GM23338 (cell line): ENCODE measurements around the gene THOP1. TPM values are rescaled to one million over a fixed set of nuclear protein-coding genes. Genes with fewer than 3 reads are reported as not detected.

Experiments
- ATAC-seq: fragments of 200-7000 bp; cut with Tn5 transposase; 3 replicates; pipeline ENCODE4 v1.9.1; 2020
- DNase-seq: peaks from one replicate; pipeline ENCODE4 v3.0.0-alpha.2; 2015; ENCODE audit warnings: low spot score
- H2AFZ ChIP-seq: fragments of 200-600 bp; sonication (generic); 2 replicates; pipeline ENCODE4 v1.8.0; 2016; ENCODE audit warnings: antibody characterized with exemption, mild to moderate bottlenecking, moderate library complexity
- H3F3A ChIP-seq: fragments of 200-600 bp; sonication (generic); replicated peaks from 2 replicates; pipeline ENCODE4 v1.8.0; 2017; ENCODE audit warnings: antibody characterized with exemption, mixed run types, low read depth
- H3K27ac ChIP-seq: fragments of 200-600 bp; sonication (generic); 2 replicates; pipeline ENCODE4 v1.6.1; 2016; ENCODE audit warnings: low read depth
- H3K27me3 ChIP-seq: fragments of 200-600 bp; sonication (generic); 2 replicates; pipeline ENCODE4 v1.8.0; 2016; ENCODE audit warnings: mild to moderate bottlenecking, mixed run types, moderate library complexity; ENCODE audit not compliant: insufficient read depth
- H3K36me3 ChIP-seq: fragments of 200-600 bp; sonication (generic); 2 replicates; pipeline ENCODE4 v1.8.0; 2016; ENCODE audit warnings: mild to moderate bottlenecking; ENCODE audit not compliant: insufficient read depth
- H3K4me1 ChIP-seq: fragments of 200-600 bp; sonication (generic); 2 replicates; pipeline ENCODE4 v1.8.0; 2016; ENCODE audit warnings: mild to moderate bottlenecking, moderate library complexity; ENCODE audit not compliant: insufficient read depth
- H3K4me2 ChIP-seq: fragments of 200-600 bp; sonication (generic); 2 replicates; pipeline ENCODE4 v1.7.1; 2017; ENCODE audit warnings: mixed run types
- H3K4me3 ChIP-seq: fragments of 200-600 bp; sonication (generic); 2 replicates; pipeline ENCODE4 v1.6.1; 2016; ENCODE audit warnings: mixed run types
- H3K79me2 ChIP-seq: fragments of 200-600 bp; sonication (generic); replicated peaks from 2 replicates; pipeline ENCODE4 v1.8.0; 2017; ENCODE audit warnings: mild to moderate bottlenecking; ENCODE audit not compliant: insufficient read depth
- H3K9me2 ChIP-seq: fragments of 200-600 bp; sonication (generic); 2 replicates; pipeline ENCODE4 v1.8.0; 2017; ENCODE audit not compliant: insufficient read depth
- H4K20me1 ChIP-seq: fragments of 200-600 bp; sonication (generic); replicated peaks from 2 replicates; pipeline ENCODE4 v1.8.0; 2017; ENCODE audit warnings: mild to moderate bottlenecking; ENCODE audit not compliant: insufficient read depth
- H3K27ac Mint-ChIP-seq: 2 replicates; pipeline ENCODE4 v1.8.0; 2020; ENCODE audit warnings: inconsistent platforms, mild to moderate bottlenecking, moderate library complexity, mixed read lengths
- H3K27me3 Mint-ChIP-seq: 3 replicates; pipeline ENCODE4 v1.8.0; 2022; ENCODE audit warnings: low read depth, mild to moderate bottlenecking, moderate library complexity, mixed read lengths, inconsistent platforms; ENCODE audit not compliant: insufficient read depth, poor library complexity
- H3K36me3 Mint-ChIP-seq: 3 replicates; pipeline ENCODE4 v1.8.0; 2021; ENCODE audit warnings: low read depth, mild to moderate bottlenecking, inconsistent platforms, moderate library complexity, mixed read lengths
- H3K4me1 Mint-ChIP-seq: 3 replicates; pipeline ENCODE4 v1.8.0; 2020; ENCODE audit warnings: mild to moderate bottlenecking, inconsistent platforms, mixed read lengths
- H3K4me3 Mint-ChIP-seq: 3 replicates; pipeline ENCODE4 v1.8.0; 2021; ENCODE audit warnings: moderate library complexity, mild to moderate bottlenecking, inconsistent platforms, mixed read lengths
- H3K9me3 Mint-ChIP-seq: 3 replicates; pipeline ENCODE4 v1.8.0; 2020; ENCODE audit warnings: moderate library complexity, mild to moderate bottlenecking, inconsistent platforms, mixed read lengths
- CREB1 ChIP-seq: fragments of 250-450 bp; sonication (Bioruptor Pico); IDR thresholded peaks from 2 replicates; pipeline ENCODE4 v1.5.0; 2020; ENCODE audit warnings: low read depth, mild to moderate bottlenecking, moderate library complexity
- EZH2 ChIP-seq: fragments of 200-600 bp; sonication (generic); IDR thresholded peaks from one replicate; pipeline ENCODE4 v1.8.0; 2017; ENCODE audit warnings: antibody characterized with exemption, mild to moderate bottlenecking, low read depth; ENCODE audit not compliant: unreplicated experiment
- EZH2phosphoT487 ChIP-seq: fragments of 200-600 bp; sonication (generic); IDR thresholded peaks from one replicate; pipeline ENCODE4 v1.8.1; 2018; ENCODE audit warnings: antibody characterized with exemption; ENCODE audit not compliant: unreplicated experiment
- POLR2AphosphoS5 ChIP-seq: IDR thresholded peaks from 2 replicates; pipeline ENCODE4 v1.6.1; 2016; ENCODE audit warnings: antibody characterized with exemption, low read depth
- STAT1 ChIP-seq: IDR thresholded peaks from one replicate; pipeline ENCODE4 v1.6.1; 2016; ENCODE audit warnings: antibody characterized with exemption; ENCODE audit not compliant: unreplicated experiment
- polyA plus RNA-seq: library from polyadenylated mRNA; unstranded; fragments of >200 nt; fragmentation: Nextera tagmentation; extraction: Ambion mirVana; gene quantifications from 2 replicates; pipeline ENCODE4 v1.2.1, GENCODE V29; 2016
- total RNA-seq: library from RNA; depleted of rRNA; stranded (reverse); fragments of >200 nt; shearing (Covaris generic); gene quantifications from 2 replicates; pipeline ENCODE4 v1.2.3, GENCODE V29; 2014
- TF ChIP-seq, protein P1 (sequence below): IDR thresholded peaks from one replicate; pipeline ENCODE4 v1.6.1; 2018; ENCODE audit warnings: antibody characterized with exemption; ENCODE audit not compliant: unreplicated experiment
- TF ChIP-seq, protein P2 (sequence below): IDR thresholded peaks from 2 replicates; pipeline ENCODE4 v1.6.1; 2016; ENCODE audit warnings: antibody characterized with exemption
- TF ChIP-seq, protein P3 (sequence below), 2 experiments: fragments of 200-600 bp in 1 of 2; sonication (generic) in 1 of 2; conservative IDR thresholded peaks; 2 replicates each; pipeline versions ENCODE4 v1.5.1 to v1.6.1; 2016 to 2017; ENCODE audit warnings: antibody characterized with exemption in 2 of 2, low read depth in 2 of 2, mild to moderate bottlenecking in 2 of 2, moderate library complexity in 1 of 2

THOP1 gene
- total and polyA plus RNA-seq, 2 experiments from 2014 or later = 110 to 229 TPM

DNA sequence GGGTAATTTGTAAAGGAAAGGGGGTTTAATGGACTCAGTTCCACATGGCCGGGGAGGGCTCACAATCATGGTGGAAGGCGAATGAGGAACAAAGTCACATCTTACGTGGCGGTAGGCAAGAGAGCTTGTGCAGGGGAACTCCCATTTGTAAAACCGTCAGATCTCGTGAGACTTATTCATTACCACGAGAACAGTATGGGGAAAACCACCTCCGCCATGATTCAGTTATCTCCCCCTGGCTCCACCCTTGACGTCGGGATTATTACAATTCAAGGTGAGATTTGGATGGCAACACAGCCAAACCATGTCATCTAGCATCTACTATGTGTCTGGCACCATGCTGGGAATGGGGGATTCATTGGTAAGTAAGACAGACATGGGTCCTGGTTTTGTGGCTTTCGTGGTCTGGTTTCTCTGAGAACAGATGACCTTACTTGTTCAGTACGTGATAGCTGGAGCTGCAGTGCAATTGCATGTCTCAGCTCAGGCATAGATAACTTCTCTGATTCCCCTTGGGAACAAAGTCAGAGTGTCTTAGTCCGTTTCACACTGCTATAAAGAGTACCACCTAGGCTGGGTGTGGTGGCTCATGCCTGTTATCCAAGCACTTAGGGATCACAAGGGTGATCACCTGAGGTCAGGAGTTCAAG is 42.7 kb downstream of the THOP1 start:
- no peaks in the 10 kb centered on the region; the same call in 2 of the 3 replicates for H3K4me1 Mint-ChIP-seq
- peaks cover 3% of the 10 kb centered on the region for H3K27me3 Mint-ChIP-seq
- Histone ChIP-seq H2AFZ (no peak overlapping the region), H3K79me2 (no peaks in the 10 kb centered on the region), H3K4me2 (no peak overlapping the region), H3K27ac (no peak overlapping the region), H3K27me3 (no peaks in the 10 kb centered on the region), H3K4me3 (no peak overlapping the region), H3F3A (no peaks in the 10 kb centered on the region), H4K20me1 (no peaks in the 10 kb centered on the region), H3K9me2 (no peaks in the 10 kb centered on the region), H3K4me1 (no peaks in the 10 kb centered on the region), H3K36me3 (peaks cover 9% of the 10 kb centered on the region)
- ATAC-seq (no peak), DNase-seq (no peak)
- H3K36me3 Mint-ChIP-seq = peaks cover 87% of the 10 kb centered on the region
- H3K9me3 Mint-ChIP-seq = peaks cover 76% of the 10 kb centered on the region
- no peak overlapping the region for H3K27ac Mint-ChIP-seq
- TF ChIP-seq EZH2phosphoT487 (no peak), CREB1 (CRISPR knock-in tag) (no peak), STAT1 (no peak), EZH2 (no peak), POLR2AphosphoS5 (no peak)
- TF ChIP-seq, protein P1, sequence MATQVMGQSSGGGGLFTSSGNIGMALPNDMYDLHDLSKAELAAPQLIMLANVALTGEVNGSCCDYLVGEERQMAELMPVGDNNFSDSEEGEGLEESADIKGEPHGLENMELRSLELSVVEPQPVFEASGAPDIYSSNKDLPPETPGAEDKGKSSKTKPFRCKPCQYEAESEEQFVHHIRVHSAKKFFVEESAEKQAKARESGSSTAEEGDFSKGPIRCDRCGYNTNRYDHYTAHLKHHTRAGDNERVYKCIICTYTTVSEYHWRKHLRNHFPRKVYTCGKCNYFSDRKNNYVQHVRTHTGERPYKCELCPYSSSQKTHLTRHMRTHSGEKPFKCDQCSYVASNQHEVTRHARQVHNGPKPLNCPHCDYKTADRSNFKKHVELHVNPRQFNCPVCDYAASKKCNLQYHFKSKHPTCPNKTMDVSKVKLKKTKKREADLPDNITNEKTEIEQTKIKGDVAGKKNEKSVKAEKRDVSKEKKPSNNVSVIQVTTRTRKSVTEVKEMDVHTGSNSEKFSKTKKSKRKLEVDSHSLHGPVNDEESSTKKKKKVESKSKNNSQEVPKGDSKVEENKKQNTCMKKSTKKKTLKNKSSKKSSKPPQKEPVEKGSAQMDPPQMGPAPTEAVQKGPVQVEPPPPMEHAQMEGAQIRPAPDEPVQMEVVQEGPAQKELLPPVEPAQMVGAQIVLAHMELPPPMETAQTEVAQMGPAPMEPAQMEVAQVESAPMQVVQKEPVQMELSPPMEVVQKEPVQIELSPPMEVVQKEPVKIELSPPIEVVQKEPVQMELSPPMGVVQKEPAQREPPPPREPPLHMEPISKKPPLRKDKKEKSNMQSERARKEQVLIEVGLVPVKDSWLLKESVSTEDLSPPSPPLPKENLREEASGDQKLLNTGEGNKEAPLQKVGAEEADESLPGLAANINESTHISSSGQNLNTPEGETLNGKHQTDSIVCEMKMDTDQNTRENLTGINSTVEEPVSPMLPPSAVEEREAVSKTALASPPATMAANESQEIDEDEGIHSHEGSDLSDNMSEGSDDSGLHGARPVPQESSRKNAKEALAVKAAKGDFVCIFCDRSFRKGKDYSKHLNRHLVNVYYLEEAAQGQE = no peak
- TF ChIP-seq, protein P2, sequence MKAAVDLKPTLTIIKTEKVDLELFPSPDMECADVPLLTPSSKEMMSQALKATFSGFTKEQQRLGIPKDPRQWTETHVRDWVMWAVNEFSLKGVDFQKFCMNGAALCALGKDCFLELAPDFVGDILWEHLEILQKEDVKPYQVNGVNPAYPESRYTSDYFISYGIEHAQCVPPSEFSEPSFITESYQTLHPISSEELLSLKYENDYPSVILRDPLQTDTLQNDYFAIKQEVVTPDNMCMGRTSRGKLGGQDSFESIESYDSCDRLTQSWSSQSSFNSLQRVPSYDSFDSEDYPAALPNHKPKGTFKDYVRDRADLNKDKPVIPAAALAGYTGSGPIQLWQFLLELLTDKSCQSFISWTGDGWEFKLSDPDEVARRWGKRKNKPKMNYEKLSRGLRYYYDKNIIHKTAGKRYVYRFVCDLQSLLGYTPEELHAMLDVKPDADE = no peak
- TF ChIP-seq, protein P3, sequence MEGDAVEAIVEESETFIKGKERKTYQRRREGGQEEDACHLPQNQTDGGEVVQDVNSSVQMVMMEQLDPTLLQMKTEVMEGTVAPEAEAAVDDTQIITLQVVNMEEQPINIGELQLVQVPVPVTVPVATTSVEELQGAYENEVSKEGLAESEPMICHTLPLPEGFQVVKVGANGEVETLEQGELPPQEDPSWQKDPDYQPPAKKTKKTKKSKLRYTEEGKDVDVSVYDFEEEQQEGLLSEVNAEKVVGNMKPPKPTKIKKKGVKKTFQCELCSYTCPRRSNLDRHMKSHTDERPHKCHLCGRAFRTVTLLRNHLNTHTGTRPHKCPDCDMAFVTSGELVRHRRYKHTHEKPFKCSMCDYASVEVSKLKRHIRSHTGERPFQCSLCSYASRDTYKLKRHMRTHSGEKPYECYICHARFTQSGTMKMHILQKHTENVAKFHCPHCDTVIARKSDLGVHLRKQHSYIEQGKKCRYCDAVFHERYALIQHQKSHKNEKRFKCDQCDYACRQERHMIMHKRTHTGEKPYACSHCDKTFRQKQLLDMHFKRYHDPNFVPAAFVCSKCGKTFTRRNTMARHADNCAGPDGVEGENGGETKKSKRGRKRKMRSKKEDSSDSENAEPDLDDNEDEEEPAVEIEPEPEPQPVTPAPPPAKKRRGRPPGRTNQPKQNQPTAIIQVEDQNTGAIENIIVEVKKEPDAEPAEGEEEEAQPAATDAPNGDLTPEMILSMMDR (conservative IDR thresholded peaks at IDR 0.05; ENCODE audit: low read depth in 2 of 2) = no peak
- H3K4me3 Mint-ChIP-seq = no peak overlapping the region
